Islet precursor cell (in vitro differentiated cells): ENCODE data around the gene SLC6A20.

ENCODE experiments used
- DNase-seq: peaks from one replicate; pipeline ENCODE4 v3.0.0-alpha.2; 2018

The SLC6A20 gene, protein sequence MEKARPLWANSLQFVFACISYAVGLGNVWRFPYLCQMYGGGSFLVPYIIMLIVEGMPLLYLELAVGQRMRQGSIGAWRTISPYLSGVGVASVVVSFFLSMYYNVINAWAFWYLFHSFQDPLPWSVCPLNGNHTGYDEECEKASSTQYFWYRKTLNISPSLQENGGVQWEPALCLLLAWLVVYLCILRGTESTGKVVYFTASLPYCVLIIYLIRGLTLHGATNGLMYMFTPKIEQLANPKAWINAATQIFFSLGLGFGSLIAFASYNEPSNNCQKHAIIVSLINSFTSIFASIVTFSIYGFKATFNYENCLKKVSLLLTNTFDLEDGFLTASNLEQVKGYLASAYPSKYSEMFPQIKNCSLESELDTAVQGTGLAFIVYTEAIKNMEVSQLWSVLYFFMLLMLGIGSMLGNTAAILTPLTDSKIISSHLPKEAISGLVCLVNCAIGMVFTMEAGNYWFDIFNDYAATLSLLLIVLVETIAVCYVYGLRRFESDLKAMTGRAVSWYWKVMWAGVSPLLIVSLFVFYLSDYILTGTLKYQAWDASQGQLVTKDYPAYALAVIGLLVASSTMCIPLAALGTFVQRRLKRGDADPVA

DNA sequence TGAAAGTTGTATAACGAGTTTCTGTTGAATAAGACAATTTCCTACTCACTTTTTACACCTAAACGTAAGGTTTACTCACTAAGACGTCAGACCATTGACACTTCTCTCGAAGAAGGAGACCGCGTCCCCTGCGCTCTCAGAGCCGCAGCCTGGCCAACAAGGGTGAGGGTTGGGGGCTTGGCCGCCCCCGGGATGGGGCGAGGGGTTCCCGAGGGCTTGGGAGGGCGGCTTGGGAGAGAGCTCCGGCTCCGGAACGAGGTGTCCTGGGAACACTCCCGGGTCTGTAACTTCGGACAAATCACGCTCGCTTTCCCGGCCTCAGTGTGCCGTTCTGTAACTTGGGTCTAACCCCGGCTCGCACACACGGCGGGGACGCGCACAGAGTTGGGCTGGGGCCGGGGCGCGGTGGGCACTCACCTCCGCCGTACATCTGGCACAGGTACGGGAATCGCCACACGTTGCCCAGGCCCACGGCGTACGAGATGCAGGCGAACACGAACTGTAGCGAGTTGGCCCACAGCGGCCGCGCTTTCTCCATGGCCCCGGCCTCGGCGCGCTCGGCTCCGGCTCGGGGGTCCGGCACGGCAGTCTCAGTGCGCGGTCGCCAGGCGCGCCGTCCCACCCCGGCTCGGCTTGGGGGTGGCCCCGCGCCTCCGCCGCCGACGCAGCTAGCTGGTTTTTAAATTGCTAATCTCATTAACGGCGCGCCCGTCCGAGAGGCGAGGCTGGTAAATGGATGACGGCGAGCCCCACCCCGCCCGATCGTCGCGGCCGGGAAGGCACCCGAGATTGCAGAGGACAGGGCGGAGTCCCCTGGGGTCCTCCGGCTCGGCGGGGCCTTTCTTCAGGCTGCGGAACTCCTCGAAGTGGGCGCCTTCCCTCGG, at the start of gene SLC6A20:
TSS of gene SLC6A20 (minus strand) at position 655 of the 884 bp plus-strand sequence. CDS start at position 538, 117 bp downstream.
- DNase-seq, result peak; percentile 42

GRCh38 chr3:45844616-45845015, 48.3 kb upstream of the SLC6A20 start:
- DNase-seq, result no peak

GRCh38 chr3:45842851-45843625, 46.7 kb upstream of the SLC6A20 start:
- DNase-seq, result no peak

DNA sequence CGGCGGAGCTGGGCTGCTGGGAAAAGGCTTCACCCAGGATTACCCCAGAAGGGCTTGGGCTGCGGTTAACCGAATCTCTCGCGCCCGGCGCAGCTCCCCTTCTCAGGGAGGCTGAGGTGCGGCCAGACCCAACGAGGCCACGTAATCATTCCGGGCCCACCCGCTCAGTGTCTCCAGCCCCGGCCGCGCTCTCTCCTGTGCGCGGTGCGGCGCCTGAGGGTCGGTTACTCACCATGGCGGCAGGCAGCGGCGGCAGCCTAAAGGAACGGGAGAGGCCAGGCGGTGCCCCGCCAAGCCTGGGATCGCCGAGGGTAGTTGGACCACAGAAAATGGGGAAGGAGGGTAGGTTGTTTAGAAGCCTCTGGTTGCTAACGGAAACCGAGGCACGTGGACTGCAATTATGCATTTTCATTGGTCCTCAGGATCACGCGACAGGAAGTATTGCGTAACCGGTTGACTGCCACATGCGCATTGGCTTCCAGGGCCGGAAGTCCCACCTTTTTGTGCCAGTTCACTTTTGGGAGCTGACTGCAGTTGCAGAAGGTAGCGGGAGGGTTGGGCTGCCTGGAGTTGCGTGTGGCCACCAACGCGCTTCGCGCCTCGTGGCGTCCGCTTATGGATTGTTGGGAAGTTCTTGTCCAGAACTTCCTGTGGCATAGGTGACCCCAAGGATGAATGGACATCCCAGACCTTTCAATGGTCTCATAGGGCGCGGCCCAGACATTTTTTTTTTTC, 45.6 kb upstream of the SLC6A20 start, which contains the start of gene LZTFL1:
TSS of gene LZTFL1 (minus strand) at position 363 of the 735 bp plus-strand sequence. CDS start at position 235, 128 bp downstream.
- peak; percentile 95 for DNase-seq

GRCh38 chr3:45841420-45841756, 45.1 kb upstream of the SLC6A20 start:
- peak; percentile 56 for DNase-seq

DNA sequence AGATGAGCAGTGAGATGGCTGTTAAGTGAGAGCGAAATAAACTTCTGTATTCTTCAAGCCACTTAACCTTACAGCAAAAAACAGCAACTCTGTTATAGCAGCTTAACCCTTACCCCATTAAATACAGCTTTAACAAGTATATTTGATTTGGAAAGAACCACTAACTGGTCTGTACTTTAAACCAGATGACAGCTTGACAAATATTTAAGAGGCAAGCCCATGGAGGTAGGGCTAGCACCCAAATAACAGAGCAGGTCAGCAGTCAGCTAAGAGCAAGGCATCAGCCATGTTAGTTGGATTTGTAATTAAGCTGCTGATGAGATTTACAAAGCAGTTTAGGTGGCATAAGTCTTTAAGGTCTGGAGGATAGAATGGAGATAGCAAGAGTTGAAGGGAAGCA, 42.1 kb upstream of the SLC6A20 start:
- DNase-seq, result no peak

- DNase-seq, result no peak
Measured at GRCh38 chr3:45832699-45833098, 36.4 kb upstream of the SLC6A20 start.

- DNase-seq, result no peak
Measured at GRCh38 chr3:45830121-45830520, 33.8 kb upstream of the SLC6A20 start.

GRCh38 chr3:45826908-45827307, 30.6 kb upstream of the SLC6A20 start:
- DNase-seq, result no peak

GRCh38 chr3:45826321-45826720, 30.0 kb upstream of the SLC6A20 start:
- DNase-seq, result no peak

DNA sequence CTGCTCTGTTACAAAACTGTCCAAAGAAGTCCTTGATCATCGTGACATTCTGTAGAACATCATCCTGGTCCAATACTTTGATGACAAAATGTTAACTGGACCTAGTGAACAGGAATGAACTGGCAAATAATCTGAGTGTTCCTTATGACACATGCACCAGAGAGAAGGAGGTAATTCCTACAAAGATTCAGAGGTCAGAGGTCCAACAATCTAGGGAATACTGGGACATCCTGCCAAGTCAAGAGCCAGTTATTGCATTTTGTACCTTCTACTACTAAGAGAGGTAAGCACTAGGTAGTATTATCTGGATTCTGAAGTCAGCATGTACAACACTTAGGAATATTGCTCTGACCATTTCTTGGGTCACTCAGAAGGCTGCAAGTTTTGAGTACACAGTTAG, 24.8 kb upstream of the SLC6A20 start:
- DNase-seq, result peak; percentile 2

DNA sequence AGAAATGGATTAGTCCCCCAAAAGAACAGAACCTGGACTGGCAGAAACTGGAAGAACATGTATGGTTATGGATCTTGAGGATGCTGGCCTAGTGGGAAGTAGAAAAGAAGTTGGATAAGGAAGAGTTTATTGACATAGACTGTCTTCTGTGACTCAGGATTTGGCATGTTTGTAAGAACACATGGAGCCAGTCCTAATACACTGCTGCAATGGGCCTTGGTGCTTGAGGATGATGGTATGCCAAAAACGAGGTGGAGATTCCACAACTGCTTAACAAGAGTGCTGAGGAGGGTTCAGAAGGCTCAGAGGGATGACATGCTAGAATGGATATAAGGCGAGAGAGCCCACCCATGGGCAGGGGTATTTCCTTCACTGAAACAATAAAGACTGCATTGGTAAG, 23.2 kb upstream of the SLC6A20 start:
- peak; percentile 29 for DNase-seq

DNA sequence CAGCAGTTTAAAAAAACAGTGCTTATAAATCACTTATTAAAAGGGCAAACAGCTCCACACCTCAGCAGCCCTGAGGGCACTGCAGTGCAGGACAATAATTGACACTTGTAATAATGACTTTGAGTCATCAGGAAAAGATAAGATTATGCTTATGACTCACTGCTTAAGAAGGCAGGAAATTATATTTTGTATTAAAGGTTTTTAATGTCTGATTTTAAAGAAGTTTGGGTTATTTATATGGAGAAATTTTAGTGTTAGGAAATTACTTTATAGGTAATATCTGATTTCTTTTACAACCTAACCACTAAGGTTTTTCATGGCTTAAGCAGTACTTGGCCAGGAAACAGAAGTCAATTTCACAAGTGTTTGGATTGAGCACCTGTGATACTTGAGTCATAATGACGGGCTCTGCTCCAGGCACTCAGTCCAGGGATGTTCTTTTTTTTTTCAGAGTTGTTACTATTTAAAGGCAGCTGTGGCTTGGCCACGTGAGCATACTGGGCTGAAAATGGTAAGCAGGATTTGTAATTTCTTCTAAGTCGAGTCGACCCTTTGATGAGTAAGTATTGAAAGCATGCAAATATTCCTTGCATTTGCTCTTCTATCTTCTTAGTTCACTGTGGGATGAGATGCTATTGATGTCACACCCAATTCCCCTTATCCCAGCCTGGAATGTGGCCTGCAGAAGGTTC, 21.6 kb upstream of the SLC6A20 start:
- DNase-seq, result peak; percentile 63

GRCh38 chr3:45816544-45816943, 20.2 kb upstream of the SLC6A20 start:
- DNase-seq, result peak; percentile 51

DNA sequence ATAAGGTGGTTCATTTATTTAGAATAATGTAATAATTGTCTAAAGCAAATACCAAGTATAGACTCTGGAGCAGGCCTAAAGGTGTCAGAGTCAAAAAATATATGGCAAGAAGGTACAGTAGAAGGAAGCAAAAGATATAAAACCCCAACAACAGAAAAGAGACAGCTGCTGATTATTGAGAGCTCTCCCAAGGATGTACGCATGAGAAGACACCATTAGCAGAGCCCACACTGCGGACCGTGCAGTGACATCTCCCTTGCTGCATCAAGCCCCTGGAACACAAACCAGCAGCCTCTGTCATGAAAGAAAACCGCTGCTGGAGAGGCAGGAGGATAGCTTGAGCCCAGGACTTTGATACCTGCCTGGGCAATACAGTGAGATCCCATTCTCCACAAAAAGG, 18.0 kb upstream of the SLC6A20 start:
- peak; percentile 13 for DNase-seq

DNA sequence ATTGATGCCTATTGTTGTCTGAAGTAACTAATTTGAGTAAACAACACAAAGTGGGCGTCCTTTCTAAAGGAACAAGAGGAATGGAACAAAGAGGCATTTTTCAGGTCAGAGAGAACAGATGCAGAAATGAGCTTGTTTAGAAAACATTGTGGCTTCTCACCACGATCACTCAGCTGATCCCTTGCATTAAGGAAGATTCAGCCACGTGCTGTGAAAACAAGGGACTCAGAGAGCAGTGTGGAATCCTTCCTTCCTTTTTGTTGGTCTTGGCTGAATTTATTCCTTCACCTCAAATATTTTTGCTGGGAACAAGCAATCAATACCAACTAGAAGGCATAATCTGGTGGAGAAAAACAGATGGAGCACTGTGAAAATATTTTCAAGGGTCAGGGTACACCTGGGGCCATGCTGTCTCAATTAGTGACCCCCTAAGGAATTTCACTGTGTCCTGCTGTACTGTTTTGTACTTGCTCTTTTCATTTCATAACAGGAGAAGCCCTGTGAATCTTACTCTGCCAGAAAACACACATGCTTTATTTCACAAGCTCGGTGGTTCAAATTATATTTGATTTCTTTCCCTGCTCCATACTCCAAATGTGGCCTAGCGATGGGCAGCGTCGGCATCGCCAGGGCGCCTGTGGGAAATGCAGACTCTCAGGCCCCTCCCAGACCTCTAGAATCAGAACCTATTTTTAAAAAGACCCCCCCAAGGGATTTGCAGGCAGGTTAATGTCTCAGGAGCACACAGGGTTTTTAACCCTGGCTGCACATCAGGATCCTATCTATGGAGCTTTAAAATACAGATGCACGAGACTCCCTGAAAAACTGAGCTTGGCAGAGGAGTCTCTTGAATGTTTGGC, 11.6 kb upstream of the SLC6A20 start:
- peak; percentile 28 for DNase-seq

DNA sequence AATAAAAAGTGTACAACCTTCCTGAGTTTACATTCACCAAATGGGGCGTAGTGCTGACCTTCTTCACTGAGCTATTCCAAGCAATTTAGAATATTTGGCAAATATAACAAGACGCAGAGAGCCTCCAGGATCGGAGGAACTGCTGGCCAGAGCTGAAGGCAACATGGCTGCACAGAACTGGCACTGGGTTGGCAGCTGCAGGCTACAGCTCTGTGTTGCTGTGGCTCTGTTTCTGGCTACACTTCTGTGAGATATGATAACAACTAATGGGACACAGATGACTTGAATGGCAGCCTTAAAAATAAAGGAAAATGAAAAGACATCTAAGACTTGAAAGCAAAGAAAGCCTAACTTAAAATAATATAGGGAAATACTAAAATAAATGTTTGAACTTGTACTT, 10.8 kb upstream of the SLC6A20 start:
- DNase-seq, result no peak

GRCh38 chr3:45806072-45806471, 9.7 kb upstream of the SLC6A20 start:
- no peak for DNase-seq

DNA sequence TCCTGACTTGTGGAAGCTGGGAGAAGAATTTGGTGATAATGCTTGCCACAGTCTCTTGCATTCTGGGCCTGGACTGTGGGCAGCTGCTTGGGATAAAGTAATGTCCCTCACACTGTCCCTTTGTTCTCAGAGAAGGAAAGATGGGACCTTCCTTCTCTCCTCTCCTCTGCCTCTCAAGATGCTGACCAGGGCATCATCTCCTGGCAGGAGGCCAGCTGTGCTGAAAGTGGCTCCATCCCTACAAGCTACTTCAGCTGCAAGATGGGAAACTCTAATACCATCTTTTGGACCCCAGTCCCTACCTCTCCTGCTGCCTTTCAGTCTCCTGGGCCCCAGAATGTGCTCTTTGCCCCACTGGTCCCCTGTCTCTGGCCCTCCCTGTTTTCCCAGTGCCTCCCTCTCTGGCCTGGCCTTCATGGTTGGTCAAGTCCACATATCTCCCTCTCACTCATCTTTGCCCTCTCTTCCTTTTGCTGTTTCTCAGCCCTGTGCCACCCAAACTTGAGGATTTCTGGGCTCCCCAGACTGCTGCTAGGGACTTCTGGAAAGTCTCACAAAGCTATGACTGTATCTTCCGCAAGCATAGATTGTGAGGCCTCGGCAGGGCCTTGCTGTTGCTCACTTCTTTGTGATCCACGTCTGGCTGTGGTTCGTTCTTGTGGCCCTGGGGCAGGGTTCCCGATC, 7.1 kb upstream of the SLC6A20 start:
- no peak for DNase-seq

DNA sequence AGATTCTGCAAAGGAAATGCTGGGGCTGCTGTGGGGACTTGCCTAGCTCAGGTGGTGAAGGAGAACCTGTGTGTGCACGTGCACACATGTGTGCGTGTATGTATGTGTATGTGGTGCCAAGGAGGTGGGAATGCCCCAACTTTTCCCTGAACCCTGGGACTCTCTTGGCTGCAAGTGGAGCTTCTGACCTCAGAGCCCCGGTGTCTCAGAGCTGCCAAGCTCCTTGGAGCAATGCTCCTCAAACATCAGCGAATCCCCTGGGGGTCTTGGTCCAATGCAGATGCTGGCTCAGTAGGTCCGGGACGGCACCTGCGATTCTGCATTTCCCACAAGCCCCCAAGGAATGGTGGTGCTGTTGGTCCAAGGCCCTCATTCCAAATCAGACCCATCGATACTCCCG, 5.8 kb upstream of the SLC6A20 start:
- no peak for DNase-seq
